GM18526 (cell line): Measurements from ENCODE around the gene ASPHD1.

Source experiments
- POLR2A ChIP-seq: IDR thresholded peaks from 3 replicates; pipeline ENCODE4 v1.6.1; 2011; ENCODE audit not compliant: insufficient read length; ENCODE audit errors: extremely low read depth

Gene ASPHD1

DNA sequence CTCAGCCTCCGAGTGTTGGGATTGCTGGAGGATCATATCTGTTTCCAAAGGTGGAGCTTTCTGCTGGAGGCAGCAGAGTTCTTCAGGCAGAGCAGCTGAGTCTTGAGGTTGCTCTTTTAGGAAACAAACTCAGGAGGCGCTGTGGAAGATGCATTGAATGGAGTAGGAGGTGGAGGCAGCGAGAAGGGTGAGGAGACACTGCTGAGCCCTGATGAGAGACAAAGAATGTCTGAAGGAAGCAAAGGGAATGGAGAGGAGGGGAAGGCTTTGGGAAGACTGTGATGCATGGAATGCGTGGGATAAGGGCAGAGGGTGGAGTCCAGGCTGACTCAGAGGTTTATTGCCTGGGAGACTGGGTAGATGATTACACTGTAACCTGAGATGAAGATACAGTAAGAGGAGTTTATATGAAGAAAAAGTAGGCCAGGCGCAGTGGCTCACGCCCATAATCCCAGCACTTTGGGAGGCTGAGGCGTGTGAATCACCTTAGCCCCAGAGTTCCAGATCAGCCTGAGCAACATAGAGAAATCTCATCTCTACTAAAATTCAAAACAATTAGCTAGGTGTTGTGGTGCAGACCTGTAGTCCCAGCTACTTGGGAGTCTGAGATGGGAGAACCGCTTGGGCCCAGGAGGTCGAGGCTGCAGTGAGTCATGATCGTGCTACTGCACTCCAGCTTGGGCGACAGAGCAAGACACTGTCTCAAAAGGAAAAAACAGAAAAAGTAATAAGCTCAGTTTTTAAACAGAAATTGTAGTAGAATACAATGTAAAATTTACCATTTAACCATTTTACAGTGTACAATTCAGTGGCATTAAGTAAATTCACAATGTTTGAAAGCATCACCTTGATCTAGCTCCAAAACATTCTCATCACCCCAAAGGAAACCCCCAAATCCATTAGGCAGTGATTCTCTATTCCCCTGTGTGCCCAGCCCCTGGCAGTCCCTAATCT is 43.8 kb downstream of the ASPHD1 start:
- no peak for TF ChIP-seq POLR2A

DNA sequence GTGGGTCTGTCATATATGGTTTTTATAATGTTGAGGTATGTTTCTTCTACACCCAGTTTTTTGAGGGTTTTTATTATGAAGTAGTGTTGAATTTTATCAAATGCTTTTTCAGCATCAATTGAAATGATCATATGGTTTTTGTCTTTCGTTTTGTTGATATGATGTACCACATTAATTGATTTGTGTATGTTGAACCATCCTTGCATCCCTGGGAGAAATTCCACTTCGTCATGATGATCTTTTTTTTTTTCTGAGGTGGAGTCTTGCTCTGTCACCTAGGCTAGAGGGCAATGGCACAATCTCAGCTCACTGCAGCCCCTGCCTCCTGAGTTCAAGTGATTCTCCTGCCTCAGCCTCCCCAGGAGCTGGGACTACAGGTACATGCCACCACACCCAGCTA is 47.6 kb downstream of the ASPHD1 start:
- TF ChIP-seq POLR2A: no peak

DNA sequence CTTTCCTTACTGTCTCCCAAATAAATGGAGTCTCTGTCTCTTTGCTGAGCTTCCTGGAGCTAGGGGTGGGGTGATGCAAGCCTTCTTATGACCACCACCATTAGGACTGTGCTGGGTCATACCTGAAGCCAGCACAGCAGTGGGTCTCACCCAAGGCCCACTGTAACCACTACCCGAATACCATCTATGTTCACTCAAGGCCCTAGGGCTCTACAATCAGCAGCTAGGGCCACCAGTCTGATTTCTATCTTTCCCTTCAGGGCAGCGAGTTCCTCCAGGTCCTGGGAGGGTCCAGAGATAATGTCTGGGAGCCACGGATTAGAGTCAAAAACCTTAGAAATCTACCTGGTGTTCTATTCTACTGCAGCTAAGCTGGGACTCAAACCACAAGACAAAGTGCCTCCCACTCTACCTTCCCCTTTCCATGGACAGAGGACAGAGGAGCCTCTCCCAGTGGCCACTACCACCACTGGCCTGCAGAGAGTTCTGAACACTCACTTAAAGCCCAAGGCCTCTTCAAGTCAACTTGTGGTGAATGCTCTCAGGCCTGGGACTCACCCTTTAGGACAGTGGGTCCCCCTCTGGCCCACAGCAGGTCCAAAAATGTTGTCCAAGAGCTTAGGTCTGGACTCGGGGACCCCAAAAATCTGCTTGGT is 50.6 kb downstream of the ASPHD1 start:
- no peak for TF ChIP-seq POLR2A

DNA sequence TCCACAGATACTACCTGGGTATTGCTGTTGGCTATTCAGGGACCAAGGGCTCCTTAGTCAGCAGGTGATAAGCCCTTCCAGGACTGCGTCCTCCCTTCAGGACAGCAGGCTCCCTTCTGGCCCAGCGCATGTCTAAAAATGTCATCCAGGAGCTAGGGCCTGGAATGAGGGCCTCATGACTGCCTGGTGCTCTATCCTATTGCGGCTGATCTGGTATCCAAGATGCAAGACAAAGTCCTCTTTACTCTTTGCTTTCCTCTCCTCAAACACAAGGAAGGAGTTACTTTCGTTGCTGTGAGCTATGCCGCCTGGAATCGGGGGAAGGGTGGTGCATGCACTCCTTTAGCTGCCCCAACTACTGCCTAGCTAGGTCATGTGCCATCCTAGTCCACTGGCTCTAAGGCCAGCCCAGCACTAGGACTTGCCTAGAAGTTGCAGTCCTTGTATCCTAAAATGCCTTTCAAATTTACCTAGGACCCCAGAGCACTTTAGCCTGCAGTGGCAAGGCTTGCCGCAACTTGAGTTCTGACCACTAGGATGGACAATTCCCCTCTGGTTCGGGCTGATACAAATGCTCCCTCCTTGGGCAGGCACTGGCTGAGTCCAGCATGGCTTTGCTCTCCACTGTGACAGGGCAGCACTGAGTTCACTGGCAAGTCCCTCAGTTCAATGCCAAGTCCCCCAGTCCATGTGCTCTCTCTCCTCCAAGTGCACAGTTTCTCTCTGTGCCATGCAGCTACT is 51.5 kb downstream of the ASPHD1 start:
- no peak for TF ChIP-seq POLR2A
